GM23338 (cell line): ENCODE measurements around the gene AMOTL1.
A peak's percentile ranks its signal among the peaks of the same experiment; 100 is the strongest.

ENCODE experiments used
- CREB1 ChIP-seq: fragments of 250-450 bp; sonication (Bioruptor Pico); IDR thresholded peaks from 2 replicates; pipeline ENCODE4 v1.5.0; 2020; ENCODE audit warnings: low read depth, mild to moderate bottlenecking, moderate library complexity
- CTCF ChIP-seq, 2 experiments: fragments of 200-600 bp in 1 of 2; sonication (generic) in 1 of 2; conservative IDR thresholded peaks; 2 replicates each; pipeline versions ENCODE4 v1.5.1 to v1.6.1; 2016 to 2017; ENCODE audit warnings: antibody characterized with exemption in 2 of 2, low read depth in 2 of 2, mild to moderate bottlenecking in 2 of 2, moderate library complexity in 1 of 2
- EZH2 ChIP-seq: fragments of 200-600 bp; sonication (generic); IDR thresholded peaks from one replicate; pipeline ENCODE4 v1.8.0; 2017; ENCODE audit warnings: antibody characterized with exemption, mild to moderate bottlenecking, low read depth; ENCODE audit not compliant: unreplicated experiment
- EZH2phosphoT487 ChIP-seq: fragments of 200-600 bp; sonication (generic); IDR thresholded peaks from one replicate; pipeline ENCODE4 v1.8.1; 2018; ENCODE audit warnings: antibody characterized with exemption; ENCODE audit not compliant: unreplicated experiment
- JUNB ChIP-seq: IDR thresholded peaks from one replicate; pipeline ENCODE4 v1.6.1; 2016; ENCODE audit warnings: antibody characterized with exemption; ENCODE audit not compliant: unreplicated experiment
- NANOG ChIP-seq: IDR thresholded peaks from 2 replicates; pipeline ENCODE4 v1.6.1; 2016; ENCODE audit warnings: antibody characterized with exemption, borderline replicate concordance
- POLR2AphosphoS5 ChIP-seq: IDR thresholded peaks from 2 replicates; pipeline ENCODE4 v1.6.1; 2016; ENCODE audit warnings: antibody characterized with exemption, low read depth
- REST ChIP-seq: IDR thresholded peaks from one replicate; pipeline ENCODE4 v1.6.1; 2018; ENCODE audit warnings: antibody characterized with exemption; ENCODE audit not compliant: unreplicated experiment
- STAT1 ChIP-seq: IDR thresholded peaks from one replicate; pipeline ENCODE4 v1.6.1; 2016; ENCODE audit warnings: antibody characterized with exemption; ENCODE audit not compliant: unreplicated experiment
- ZNF114 ChIP-seq: fragments of 250-450 bp; sonication (Bioruptor Pico); IDR thresholded peaks from 2 replicates; pipeline ENCODE4 v1.5.0; 2020; ENCODE audit warnings: mild to moderate bottlenecking, moderate library complexity
- ZNF331 ChIP-seq: fragments of 250-450 bp; sonication (Bioruptor Pico); IDR thresholded peaks from 2 replicates; pipeline ENCODE4 v1.5.0; 2020; ENCODE audit warnings: low read depth, mild to moderate bottlenecking, moderate library complexity

- TF ChIP-seq CTCF (conservative IDR thresholded peaks at IDR 0.05; ENCODE audit: low read depth in 2 of 2) (no peak), POLR2AphosphoS5 (no peak), EZH2 (no peak), REST (no peak), JUNB (no peak), EZH2phosphoT487 (peak; percentile 18), NANOG (no peak), STAT1 (no peak), ZNF331 (CRISPR knock-in tag) (no peak), ZNF114 (CRISPR knock-in tag) (no peak), CREB1 (CRISPR knock-in tag) (no peak)
These were observed 716 bp downstream of the AMOTL1 start for GRCh38 chr11:94768602-94769541.
